ENCODE measurements around the gene USP25.

DNA sequence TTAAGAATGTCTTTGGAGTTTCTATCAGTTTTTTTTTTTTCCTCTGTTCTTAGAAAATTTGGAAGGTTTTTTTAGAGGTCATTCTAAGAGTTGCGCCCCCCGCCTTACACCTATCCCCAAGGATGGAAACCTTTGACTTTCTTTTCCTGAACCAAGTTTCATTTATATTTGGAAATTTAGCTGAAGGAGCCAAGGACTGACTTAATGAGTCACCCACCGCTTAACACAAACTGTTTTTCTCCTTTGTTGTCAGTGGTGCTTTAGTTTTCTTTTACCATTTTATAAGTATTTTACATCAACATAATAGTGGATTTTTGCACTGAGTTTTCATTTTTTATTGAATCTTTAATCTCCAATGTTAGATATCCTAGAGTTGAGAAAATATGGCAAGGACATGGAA is 25.3 kb downstream of the USP25 start:
- no peak for TF ChIP-seq POLR2A (IDR thresholded peaks at IDR 0.05)
- TF ChIP-seq, protein P1, sequence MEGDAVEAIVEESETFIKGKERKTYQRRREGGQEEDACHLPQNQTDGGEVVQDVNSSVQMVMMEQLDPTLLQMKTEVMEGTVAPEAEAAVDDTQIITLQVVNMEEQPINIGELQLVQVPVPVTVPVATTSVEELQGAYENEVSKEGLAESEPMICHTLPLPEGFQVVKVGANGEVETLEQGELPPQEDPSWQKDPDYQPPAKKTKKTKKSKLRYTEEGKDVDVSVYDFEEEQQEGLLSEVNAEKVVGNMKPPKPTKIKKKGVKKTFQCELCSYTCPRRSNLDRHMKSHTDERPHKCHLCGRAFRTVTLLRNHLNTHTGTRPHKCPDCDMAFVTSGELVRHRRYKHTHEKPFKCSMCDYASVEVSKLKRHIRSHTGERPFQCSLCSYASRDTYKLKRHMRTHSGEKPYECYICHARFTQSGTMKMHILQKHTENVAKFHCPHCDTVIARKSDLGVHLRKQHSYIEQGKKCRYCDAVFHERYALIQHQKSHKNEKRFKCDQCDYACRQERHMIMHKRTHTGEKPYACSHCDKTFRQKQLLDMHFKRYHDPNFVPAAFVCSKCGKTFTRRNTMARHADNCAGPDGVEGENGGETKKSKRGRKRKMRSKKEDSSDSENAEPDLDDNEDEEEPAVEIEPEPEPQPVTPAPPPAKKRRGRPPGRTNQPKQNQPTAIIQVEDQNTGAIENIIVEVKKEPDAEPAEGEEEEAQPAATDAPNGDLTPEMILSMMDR (IDR thresholded peaks at IDR 0.05 in 4 of 5, conservative IDR thresholded peaks at IDR 0.05 in 1 of 5): no peak
